ENCODE results near the gene WFDC5.

Gene WFDC5

DNA sequence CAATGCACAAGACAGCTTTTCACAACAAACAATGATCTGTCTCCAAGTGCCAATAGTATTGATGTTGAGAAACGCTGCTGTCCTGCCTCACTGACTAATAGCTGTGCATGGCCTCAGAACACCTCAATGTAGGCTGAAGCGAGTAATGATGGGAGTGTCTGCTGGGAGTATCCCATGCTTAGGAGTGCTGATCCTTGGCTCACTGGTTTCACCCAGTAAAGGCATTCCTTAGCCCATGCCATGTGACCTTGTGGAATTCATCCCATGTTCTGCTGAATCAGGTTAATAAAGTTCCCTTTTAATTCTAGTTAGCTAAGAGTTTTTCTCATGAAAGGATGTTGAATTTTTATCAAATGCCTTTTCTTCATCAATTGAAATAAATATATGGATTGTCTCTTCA lies 13.1 kb upstream of the WFDC5 start:
- DNase-seq (ENCODE audit: extremely low read depth, low read depth) = no peak
- TF ChIP-seq, protein P1, sequence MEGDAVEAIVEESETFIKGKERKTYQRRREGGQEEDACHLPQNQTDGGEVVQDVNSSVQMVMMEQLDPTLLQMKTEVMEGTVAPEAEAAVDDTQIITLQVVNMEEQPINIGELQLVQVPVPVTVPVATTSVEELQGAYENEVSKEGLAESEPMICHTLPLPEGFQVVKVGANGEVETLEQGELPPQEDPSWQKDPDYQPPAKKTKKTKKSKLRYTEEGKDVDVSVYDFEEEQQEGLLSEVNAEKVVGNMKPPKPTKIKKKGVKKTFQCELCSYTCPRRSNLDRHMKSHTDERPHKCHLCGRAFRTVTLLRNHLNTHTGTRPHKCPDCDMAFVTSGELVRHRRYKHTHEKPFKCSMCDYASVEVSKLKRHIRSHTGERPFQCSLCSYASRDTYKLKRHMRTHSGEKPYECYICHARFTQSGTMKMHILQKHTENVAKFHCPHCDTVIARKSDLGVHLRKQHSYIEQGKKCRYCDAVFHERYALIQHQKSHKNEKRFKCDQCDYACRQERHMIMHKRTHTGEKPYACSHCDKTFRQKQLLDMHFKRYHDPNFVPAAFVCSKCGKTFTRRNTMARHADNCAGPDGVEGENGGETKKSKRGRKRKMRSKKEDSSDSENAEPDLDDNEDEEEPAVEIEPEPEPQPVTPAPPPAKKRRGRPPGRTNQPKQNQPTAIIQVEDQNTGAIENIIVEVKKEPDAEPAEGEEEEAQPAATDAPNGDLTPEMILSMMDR (IDR thresholded peaks at IDR 0.05; ENCODE audit: low read depth, low read length) = no peak

DNA sequence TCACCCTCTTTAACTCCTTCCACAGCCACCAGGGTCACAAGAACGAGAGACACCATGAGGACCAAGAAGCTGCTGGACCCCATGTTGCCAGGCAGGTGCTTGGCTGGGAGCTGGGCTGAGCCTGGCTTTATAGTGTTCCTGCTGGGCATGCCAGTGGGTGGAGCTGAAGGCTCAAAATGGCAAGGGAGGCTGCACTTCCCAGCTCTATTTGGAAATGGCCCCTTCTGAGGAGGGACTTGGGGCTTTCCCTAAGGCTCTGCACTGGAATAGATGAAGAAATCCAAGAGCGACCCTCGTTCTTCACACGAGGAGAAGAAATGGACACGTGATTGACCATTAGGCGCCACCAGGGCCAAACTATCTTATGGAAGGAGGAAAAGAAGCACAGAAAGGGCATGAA lies 9.4 kb upstream of the WFDC5 start, which contains the start of gene WFDC12:
WFDC12 (minus strand) TSS at position 101 of the 400 bp plus-strand sequence; CDS start at position 83, 18 bp downstream.
- TF ChIP-seq, protein P1 (IDR thresholded peaks at IDR 0.05; ENCODE audit: low read depth, low read length) = no peak
- no peak for DNase-seq (ENCODE audit: extremely low read depth, low read depth)

DNA sequence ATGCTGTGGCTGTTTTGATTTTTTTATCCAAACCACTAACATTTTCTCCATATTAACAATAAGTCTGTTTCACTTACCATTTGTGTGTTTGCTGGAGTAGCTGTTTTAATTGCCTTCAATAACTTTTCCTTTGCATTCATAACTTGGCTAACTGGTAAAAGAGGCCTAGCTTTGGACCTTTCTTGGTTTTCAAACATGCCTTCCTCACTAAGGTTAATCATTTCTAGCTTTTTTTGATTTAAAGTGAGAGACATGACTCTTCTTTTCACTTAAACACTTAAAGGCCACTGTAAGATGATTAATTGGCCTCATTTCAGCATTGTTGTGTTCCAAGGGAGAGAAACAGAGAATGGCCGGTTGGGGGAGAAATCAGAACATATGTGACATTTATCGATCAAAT lies 6.4 kb upstream of the WFDC5 start:
- no peak for DNase-seq (ENCODE audit: extremely low read depth, low read depth)

DNA sequence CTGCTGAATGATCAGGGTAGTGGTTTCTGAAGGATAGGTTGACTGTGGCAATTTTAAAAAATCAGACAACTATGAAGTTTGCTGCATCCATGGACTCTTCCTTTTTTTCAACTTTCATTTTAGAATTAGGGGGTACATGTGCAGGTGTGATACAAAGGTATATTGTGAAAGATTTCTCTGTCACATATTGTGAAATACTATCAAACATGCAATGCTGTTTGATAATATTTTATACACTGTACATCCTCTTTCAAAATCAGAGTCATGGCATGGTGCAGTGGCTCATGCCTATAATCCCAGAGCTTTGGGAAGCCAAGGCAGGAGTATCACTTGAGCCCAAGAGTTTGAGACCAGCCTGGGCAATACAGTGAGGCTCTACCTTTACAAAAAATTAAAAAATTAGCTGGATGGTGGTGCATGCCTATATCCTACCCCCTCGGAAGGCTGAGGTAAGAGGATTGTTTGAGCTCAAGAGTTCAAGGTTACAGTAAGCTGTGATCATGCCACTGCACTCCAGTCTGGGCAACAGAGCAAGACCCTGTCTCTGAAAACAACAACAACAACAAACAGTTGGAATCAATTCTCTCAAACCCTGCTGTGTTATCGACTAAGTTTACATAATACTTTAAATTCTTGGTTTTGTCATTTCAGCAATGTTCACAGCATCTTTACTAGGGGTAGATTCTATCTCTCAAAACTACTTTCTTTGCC lies 4.7 kb upstream of the WFDC5 start:
- TF ChIP-seq, protein P1 (IDR thresholded peaks at IDR 0.05; ENCODE audit: low read depth, low read length) = no peak
- no peak for DNase-seq (ENCODE audit: extremely low read depth, low read depth)

More for the DNA sequence above, 6.4 kb upstream of the WFDC5 start:
- TF ChIP-seq, protein P1 (IDR thresholded peaks at IDR 0.05; ENCODE audit: low read depth, low read length) = no peak

DNA sequence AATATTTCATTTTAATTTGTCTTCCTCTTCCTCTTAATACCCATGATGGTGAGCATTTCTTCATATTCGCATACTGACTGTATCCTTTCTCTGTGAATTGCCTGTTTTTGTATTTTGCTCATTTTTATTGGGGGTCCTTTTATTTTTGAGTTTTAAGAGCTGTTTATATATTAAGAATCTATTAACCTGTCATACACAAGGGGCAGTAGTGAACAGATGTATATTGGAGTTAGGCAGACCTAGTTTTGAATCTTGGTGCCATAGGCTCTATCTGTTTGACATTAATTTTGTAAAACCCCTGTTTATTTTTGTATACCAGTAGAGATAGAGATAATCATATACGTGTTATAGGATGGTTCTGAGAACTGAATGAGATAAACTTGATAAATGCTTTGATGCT lies 3.1 kb upstream of the WFDC5 start:
- TF ChIP-seq, protein P1 (IDR thresholded peaks at IDR 0.05; ENCODE audit: low read depth, low read length) = no peak
- DNase-seq (ENCODE audit: extremely low read depth, low read depth) = no peak

DNA sequence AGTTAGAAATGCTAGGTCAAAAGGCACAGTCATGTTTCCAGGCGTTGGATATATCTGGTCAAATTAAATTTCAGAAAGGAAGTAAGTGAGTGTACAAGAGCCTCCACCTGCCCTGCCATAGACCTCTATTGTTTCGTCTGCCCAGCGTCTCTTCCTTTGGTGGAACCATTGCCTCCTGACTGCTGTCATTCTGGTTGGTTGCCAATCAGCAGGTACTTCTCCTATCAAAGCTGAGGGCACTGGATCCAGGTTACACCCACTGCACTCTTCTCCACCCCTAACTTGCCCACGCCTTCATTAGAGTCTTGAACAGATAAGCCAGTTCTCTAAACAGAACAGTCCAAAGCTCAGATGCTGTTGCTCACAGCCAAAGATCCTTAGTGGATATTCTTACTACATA lies 2.6 kb upstream of the WFDC5 start:
- no peak for DNase-seq (ENCODE audit: extremely low read depth, low read depth)
- TF ChIP-seq, protein P1 (IDR thresholded peaks at IDR 0.05; ENCODE audit: low read depth, low read length) = no peak

DNA sequence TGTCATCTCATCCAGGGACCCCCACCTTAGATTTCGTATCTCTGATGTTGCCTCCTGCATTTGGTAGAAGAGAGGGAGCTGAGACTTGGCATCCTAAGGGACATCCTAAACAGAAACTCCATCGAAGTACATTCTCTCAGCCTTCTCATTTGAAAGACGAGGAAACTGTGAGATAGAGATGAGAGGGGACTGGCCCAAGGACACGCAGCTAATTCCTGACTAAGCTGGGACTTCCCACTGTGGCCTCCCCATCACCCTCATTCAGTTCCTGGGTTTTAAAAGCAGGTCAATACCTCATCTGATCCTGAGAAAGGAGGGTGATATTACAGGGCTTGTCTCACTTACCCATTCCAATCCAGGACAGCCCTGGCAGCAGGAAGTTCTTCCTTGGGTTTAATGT lies 855 bp upstream of the WFDC5 start:
- TF ChIP-seq, protein P1 (IDR thresholded peaks at IDR 0.05; ENCODE audit: low read depth, low read length) = no peak
- DNase-seq (ENCODE audit: extremely low read depth, low read depth) = no peak
